HUDEP-2 (cell line): ENCODE measurements around the gene TEX28.
"Not testable (repeated sequence)": the region's sequence is repeated elsewhere in the genome, so short reads cannot be mapped to it uniquely, and the experiment has no call there.

Experiments
- DNase-seq, 76 experiments: peaks; one replicate each; lab custom pipeline; 2025; ENCODE audit not compliant: unreplicated experiment in 76 of 76; lab: John Stamatoyannopoulos, UW

The TEX28 gene

GRCh38 chrX:154248076-154248475 lies 46.8 kb downstream of the TEX28 start:
- DNase-seq: not testable (repeated sequence)

- not testable (repeated sequence) for DNase-seq
These were observed 47.4 kb downstream of the TEX28 start for GRCh38 chrX:154247377-154248045.

GRCh38 chrX:154239982-154240503 lies 54.9 kb downstream of the TEX28 start:
- not testable (repeated sequence) for DNase-seq

GRCh38 chrX:154238939-154239559 lies 55.9 kb downstream of the TEX28 start:
- not testable (repeated sequence) for DNase-seq

GRCh38 chrX:154233620-154234019 lies 61.3 kb downstream of the TEX28 start:
- not testable (repeated sequence) for DNase-seq

- DNase-seq: not testable (repeated sequence)
These were observed 63.5 kb downstream of the TEX28 start for GRCh38 chrX:154231443-154231842.

- DNase-seq: not testable (repeated sequence)
These were observed 68.2 kb downstream of the TEX28 start for GRCh38 chrX:154226706-154227105.

GRCh38 chrX:154225292-154225691 lies 69.6 kb downstream of the TEX28 start:
- not testable (repeated sequence) for DNase-seq
